HepG2 (cell line): ENCODE data around the gene SRRT.

Source experiments
- CHD2 ChIP-seq: IDR thresholded peaks from 2 replicates; pipeline ENCODE4 v1.6.1; 2011; ENCODE audit warnings: low read depth, low read length, improper control_type of control experiment
- ETV6 ChIP-seq: sonication (generic); formaldehyde crosslinking; conservative IDR thresholded peaks from 2 replicates; pipeline ENCODE4 v1.4.0; 2020; ENCODE audit warnings: missing genetic modification reagents
- XRCC5 ChIP-seq: fragments of 200-400 bp; formaldehyde crosslinking; optimal IDR thresholded peaks from 2 replicates; pipeline ENCODE3; 2017; ENCODE audit warnings: mild to moderate bottlenecking, low read length
- ZNF331 ChIP-seq: sonication (generic); formaldehyde crosslinking; IDR thresholded peaks from 2 replicates; pipeline ENCODE4 v1.4.0; 2020; ENCODE audit warnings: missing genetic modification reagents
- ZNF501 ChIP-seq: sonication (generic); formaldehyde crosslinking; IDR thresholded peaks from 2 replicates; pipeline ENCODE4 v1.5.1; 2020; ENCODE audit warnings: mild to moderate bottlenecking, moderate library complexity, missing genetic modification reagents

GRCh38 chr7:100921039-100921438, 46.1 kb downstream of the SRRT start:
- TF ChIP-seq CHD2 (no peak), XRCC5 (no peak), ZNF331 (no peak), ZNF501 (CRISPR knock-in tag) (no peak), ETV6 (no peak)
